ENCODE results near the gene FAM184A. TPM values are rescaled to one million over a fixed set of nuclear protein-coding genes. Genes with fewer than 3 reads are reported as not detected.
"Not testable (repeated sequence)": the region's sequence is repeated elsewhere in the genome, so short reads cannot be mapped to it uniquely, and the experiment has no call there.

The FAM184A gene
- total RNA-seq, 1 donor from 2014 or later = 0.99 TPM

- no peak for DNase-seq (ENCODE audit: low read depth)
Measured at GRCh38 chr6:119100115-119100514, 21.7 kb upstream of the FAM184A start.

DNA sequence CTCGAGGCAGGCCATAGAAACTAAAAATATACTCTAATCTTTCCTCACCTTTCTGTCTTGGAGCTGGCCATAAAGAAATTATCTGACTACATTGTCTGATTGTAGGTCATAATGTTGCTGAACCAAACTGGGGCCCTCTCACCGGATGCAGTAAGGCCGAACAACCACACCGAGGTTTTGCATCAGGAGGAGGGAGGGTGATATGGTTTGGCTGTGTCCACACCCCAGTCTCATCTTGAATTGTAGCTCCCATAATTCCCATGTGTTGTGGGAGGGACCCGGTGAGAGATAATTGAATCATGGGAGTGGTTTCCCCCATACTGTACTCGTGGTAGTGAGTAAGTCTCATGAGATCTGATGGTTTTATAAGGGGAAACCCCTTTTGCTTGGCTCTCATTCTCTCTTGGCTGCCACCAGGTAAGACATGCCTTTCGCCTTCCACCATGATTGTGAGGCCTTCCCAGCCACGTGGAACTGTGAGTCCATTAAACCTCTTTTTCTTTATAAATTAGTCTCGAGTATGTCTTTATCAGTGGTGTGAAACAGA, 19.4 kb upstream of the FAM184A start:
- DNase-seq (ENCODE audit: low read depth) = not testable (repeated sequence)

DNA sequence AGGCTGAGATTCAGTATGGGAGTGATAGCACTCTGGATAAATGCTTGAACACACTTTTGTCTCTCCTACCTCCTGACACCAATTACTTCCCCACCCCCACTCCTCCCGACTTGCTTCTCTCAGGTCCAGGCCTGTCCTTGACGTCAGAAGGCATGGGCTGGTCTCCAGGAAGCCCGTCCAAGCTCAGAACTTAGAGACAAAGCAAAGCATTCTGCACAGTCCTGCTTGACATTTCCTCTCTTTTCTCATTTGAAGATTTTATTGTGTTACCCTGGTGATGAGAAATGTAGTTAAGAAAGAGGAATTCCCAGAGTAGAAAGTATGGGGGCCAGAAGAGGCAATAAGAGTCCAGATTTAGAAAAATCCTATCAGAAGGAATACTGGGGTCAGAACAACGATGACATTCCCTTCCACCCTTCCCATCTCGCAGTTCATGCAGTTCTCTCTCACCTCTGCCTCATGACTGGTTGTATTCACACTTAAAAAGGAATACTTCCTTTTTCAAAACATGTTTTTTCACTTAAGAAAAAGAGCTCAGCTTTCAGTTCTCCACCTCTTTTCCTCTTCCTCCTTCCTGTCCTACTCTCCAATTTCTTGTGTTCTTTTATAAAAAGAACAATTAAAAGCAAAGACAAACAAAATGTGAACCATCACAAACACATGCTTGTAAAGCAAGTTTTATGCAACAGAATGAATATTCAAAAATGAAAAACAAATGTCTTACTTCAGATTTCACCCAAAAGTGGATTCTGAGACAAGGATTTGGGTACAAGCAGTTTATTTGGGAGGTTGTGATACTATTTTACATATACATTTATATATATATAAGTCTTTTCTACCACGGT, 18.5 kb upstream of the FAM184A start:
- DNase-seq (ENCODE audit: low read depth) = no peak

DNA sequence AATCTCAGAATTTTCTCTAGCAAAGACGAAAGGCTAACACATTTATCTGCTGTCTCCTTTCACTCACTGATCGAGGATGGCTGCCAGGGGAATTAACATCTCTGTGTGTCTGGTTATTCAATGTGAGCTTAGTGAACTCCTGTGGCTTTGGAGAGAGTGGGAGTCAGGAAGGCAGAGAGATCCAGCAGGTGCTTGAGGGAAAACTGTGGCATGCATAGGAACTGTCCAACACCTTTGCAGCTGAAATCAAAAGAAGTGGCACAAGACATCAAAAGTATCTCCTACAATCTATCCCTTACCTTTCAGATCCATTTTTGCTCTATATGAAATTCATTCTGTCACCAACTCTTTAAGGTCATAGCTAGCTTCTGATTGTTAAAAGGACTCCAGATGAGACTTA, 11.8 kb upstream of the FAM184A start:
- DNase-seq (ENCODE audit: low read depth) = peak; percentile 21

DNA sequence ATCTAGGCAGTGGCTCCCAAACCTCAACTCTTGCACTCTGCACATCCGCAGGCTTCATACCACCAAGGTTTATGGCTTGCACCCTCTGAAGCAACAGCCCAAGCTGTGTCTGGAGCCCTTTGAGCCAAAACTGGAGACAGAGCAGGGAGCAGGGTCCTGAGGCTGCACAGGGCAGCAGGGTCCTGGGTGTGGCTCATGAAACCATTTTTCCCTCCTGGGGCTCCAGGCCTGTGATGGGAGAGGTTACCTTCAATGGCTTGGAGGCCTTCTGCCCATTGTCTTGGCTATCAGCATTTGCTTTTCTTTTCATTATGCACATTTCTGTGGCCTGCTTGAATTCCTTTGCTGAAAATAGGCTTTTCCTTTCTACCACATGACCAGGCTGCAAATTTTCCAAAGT, 6.3 kb upstream of the FAM184A start:
- no peak for DNase-seq (ENCODE audit: low read depth)

DNA sequence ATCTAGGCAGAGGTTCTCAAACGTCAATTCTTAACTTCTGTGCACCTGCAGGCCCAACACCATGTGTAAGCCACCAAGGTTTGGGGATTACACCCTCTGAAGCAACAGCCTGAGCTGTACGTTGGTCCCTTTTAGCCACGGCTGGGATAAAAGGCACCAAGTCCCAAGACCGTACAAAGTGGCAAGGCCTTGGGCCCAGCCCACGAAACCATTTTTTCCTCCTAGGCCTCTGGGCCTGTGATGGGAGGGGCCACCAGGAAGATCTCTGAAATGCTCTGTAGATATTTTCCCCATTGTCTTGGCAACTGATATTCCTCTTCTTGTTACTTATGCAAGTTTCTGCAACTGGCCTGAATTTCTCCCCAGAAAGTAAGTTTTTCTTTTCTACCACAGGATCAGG, 4.5 kb upstream of the FAM184A start:
- DNase-seq (ENCODE audit: low read depth) = no peak

DNA sequence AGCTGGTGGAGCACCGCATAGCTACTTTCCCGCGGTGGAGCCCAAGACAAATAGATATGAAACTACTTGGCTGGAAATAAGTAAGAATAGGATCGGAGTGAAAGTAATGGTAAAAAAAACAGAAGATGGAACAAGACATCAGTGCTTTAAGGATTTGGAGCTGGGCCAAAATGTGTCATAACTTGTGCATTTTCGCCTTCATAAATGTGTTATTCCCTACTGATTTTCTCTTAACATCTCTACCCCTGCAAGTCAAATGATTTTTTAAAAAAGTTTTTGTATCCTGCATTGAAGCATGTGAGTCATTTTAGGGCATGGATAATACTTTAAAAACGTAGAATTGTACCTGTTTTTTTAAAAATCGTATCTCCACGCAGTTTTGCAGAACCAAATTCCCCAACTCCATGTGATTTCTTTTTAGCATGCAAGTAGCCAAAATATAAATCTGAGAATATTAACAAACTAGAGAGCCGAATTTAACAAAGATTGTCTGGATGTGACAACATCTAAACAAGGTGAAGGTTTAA, 882 bp upstream of the FAM184A start:
- DNase-seq (ENCODE audit: low read depth) = peak; percentile 3

DNA sequence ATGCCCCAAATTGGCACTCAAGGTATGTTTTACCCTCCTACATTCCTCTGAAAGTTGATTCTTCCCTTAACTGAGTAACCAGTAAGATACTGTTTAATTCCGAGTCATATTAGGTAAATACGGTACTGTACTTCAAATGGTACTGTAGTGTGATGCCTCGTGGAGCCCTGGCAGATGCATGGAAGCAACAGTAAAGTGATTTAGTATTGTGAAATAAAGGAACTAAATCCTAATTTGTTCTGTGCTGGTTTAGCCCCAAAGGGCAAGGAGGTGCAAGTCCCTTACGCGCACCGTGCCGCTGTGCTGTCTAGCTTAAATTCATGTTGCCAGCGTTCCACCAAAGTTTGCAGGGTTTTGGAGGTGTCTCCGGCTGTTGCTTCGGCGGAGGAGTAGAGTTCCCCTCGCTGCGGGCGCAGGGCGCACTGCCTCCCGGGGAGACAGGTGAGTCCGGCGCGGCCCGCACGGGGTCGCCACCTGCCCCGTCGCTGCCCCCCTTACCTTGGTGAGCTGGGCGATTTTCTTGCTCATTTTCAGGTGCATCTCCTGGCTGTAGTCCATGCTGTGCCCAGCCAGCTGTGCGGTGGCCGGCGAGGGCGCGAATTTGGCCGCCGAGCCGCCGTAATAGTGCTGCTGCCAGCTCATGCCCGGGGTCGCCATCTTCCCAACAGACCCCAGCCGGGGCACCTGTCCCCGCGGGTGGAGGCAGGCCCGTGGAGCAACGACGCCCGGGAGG, 655 bp downstream of the FAM184A start:
- DNase-seq (ENCODE audit: low read depth) = no peak

DNA sequence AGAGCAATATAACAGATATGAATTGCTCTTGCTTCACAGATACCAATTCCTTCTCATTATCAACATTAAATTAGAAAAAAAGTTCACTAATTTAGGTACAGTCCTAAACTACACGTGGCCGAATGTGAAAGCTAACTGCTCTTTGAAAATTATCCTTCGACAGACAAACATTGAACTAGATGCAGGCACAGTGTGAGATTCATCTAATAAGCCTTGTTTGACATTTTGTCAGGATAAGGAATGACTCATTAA, 1.1 kb downstream of the FAM184A start:
- DNase-seq (ENCODE audit: low read depth) = no peak

DNA sequence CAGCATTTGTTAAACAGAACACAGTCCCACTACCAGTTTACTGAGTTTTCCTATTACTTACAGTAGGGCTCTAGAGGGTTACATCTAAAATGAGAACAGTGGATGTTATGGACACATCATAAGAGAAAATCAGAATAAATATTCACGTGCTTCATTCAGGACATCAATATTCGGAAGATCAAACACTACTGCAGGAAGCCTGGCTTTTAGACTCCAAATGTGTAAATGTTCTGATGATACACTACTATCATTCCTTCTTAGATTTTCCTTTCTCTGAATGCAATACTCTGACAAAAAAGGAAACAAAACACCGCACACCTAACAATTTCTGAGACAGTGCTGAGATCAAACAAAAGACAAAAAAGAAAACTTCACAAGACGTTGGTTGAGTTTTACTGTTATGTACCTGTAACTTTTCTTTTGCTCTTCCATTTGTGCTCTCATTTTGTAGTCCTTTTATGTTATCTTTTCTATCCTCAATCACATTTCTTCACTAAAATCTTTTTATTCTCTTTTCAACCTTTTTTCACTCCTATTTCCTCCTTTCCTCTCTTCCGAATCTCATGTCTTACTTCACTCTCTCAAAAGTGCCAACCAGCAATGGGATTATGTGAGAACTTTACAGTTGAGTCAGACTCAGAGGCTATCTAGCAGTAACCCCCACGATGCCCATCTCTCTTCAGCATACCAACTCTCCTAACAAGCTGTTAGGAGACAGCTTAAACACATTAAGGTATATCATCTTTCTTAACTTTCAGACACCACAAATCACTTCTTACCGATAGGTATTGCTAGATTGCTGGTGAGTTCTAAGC, 1.7 kb downstream of the FAM184A start:
- DNase-seq (ENCODE audit: low read depth) = no peak

DNA sequence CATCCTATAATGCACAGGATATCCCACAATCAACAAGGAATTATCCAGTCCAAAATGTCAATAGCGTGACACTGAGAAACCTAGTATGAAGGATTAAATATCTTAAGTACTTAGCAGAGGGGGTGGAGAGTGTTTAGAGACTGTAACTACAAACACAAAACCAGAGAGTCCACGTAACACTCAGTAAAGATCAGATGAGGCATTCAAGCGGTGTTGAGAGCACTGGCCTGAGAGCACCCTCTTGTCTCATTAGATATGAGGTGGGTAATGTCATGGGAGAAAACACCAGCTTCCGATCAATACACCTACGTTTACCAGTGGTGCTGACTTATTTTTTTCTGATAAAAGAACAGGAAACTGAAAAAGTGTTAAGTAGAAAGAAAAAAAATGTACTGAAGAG, 2.3 kb downstream of the FAM184A start:
- DNase-seq (ENCODE audit: low read depth) = no peak

GRCh38 chr6:119075200-119075981, 3.1 kb downstream of the FAM184A start:
- DNase-seq (ENCODE audit: low read depth) = no peak

DNA sequence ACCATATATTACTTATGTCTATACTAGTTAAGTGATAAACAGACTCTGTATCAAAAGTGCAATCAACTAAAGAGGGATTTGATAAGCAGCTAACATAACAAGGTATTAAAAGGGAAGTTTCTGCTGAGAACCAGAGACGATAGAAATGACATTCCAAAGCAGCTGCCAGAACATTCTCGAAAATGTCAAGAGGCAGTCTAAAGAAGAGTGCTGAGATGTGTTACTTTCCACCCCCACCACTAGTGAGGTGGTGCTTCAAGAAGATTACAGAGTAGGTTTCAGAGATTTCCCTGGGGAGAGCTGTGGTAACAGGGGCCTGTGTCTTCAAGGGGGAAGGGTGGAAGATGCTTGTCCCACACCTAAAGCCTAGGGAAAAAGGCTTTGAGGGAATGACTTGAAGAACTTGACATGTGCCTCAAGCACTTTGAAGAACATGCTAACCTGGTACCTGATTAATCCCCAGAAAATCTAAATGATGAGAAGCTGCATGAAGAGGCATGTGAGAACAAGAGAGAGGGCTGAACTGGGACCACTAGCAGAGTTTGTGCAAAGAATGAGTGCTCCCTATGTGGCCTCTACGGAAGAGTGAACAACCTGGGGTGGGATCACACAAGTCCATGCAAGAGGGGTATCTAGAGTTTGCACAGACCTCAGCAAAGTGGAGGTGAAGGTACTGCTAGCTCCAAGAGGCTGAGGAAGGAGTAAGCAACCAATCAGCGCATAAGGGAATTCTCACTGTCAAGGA, 5.0 kb downstream of the FAM184A start:
- DNase-seq (ENCODE audit: low read depth) = no peak

DNA sequence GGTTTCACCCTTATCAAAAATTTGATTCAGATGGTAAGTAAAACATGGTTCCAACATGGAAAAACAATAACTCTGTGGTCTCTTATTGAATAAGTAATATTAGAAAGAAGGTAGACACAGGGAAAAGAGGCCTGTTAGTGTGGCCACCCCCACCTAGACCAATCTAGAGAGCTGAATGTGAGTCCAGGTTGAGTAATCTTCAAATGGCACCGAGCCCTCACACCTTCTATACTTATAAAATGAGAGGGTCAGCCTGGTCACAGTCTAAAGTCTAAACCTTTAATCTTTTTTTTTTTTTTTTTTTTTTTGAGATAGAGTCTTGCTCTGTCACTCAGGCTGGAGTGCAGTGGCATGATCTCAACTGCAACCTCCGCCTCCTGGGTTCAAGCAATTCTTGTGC, 6.9 kb downstream of the FAM184A start:
- DNase-seq (ENCODE audit: low read depth) = no peak

GRCh38 chr6:119067091-119067490, 11.4 kb downstream of the FAM184A start:
- DNase-seq (ENCODE audit: low read depth) = no peak

DNA sequence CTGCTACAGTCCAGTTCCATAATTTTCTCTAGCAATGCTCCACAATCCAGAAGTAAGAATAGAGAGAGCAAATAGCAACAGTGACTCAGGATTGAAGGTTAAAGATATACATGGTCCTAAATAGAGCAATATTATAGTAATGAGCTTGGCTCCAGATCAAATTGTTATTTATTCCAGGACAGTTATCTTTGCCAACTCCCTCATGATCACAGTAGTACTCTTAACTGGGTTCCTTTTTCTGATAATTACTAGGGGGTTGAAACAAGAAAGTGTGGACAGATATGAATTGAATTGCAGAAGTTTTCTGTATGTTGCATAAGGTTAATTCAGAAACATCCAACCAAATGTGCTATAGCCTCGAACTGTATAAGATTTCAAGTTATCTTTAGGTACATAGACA, 11.9 kb downstream of the FAM184A start:
- DNase-seq (ENCODE audit: low read depth) = no peak

- DNase-seq (ENCODE audit: low read depth) = no peak
Measured at GRCh38 chr6:119065955-119066354, 12.5 kb downstream of the FAM184A start.

DNA sequence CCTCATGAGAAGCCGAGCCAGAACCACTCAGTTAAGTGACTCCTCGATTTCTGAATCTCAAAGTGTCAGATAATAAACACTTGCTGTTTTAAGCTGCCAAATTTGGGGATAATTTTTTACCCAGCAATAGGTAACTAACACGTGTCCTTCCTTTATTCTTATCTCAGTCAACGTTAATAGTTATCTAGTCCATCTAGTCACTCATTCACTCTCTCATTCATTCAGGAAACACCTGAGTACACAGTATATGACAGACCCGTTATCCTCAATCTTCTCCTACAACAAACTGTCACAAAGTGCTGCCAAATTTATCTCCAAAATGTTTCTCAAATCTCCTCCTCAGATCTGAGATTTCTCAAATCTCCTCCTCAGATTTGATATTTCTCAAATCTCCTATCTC, 13.1 kb downstream of the FAM184A start:
- no peak for DNase-seq (ENCODE audit: low read depth)

- no peak for DNase-seq (ENCODE audit: low read depth)
Measured at GRCh38 chr6:119063491-119063890, 15.0 kb downstream of the FAM184A start.

DNA sequence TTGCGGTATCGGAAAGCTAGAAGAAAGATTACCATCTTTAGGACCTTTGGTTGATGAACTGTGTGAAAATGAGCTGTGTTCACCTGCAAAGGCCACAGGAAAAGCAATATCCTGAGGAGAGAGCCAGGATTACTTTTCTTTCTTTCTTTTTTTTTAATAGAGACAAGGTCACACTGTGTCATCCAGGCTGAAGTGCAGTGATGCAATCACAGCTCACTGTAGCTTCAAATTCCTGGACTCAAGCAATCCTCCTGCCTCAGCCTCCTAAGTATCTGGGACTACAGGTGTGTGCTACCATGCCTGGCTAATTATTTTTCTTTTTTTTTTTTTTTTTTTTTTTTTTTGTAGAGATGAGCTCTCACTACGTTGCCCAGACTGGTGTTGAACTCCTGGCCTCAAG, 17.2 kb downstream of the FAM184A start:
- DNase-seq (ENCODE audit: low read depth) = no peak
